HepG2 (cell line): ENCODE measurements around the gene CDH13. TPM values are rescaled to one million over a fixed set of nuclear protein-coding genes. Genes with fewer than 3 reads are reported as not detected.
A peak's percentile ranks its signal among the peaks of the same experiment; 100 is the strongest.

Source experiments
- ATAC-seq: fragments of 200-7000 bp; cut with Tn5 transposase; 3 replicates; pipeline ENCODE4 v1.9.1; 2020; ENCODE audit warnings: mild to moderate bottlenecking, moderate library complexity
- BruUV-seq: library from RNA; stranded (reverse); fragments of 400-500 nt; replicated peaks from 2 replicates; lab custom pipeline; 2021; lab: Mats Ljungman, UMichigan
- CTCF ChIA-PET: fragments of 300-600 bp; formaldehyde crosslinking; extraction: SDS; loops from one replicate; lab custom pipeline; 2021; ENCODE audit warnings: low total read pairs, inconsistent platforms, low intra/inter-chr PET ratio; lab: Yijun Ruan, JAX
- POLR2A ChIA-PET: fragments of 350-600 bp; sonication (Branson Sonifier 250); formaldehyde crosslinking; loops from one replicate; lab custom pipeline; 2020; ENCODE audit warnings: antibody characterized with exemption, inconsistent platforms; lab: Yijun Ruan, JAX
- DNase-seq: peaks from one replicate; pipeline ENCODE4 v3.0.0-alpha.2; 2015; ENCODE audit warnings: low spot score
- FAIRE-seq: peaks from 3 replicates; lab custom pipeline; 2011; peaks lifted over from hg19 to GRCh38; lab: Jason Lieb, UNC
- H2AFZ ChIP-seq: one replicate; pipeline ENCODE4 v1.6.1; 2011; ENCODE audit warnings: low read length, inconsistent platforms
- H3K27ac ChIP-seq: fragments of 300-600 bp; 3 replicates; pipeline ENCODE4 v1.8.0; 2011; ENCODE audit warnings: mixed run types, mild to moderate bottlenecking, mixed read lengths, low read length, inconsistent platforms; ENCODE audit not compliant: insufficient read depth; ENCODE audit errors: extremely low read length
- H3K27me3 ChIP-seq, 2 experiments: fragments of 200-600 bp in 1 of 2; 2 replicates in 1 of 2; 3 replicates in 1 of 2; pipeline versions ENCODE4 v1.6.0 to v1.8.0; 2011; ENCODE audit warnings: low read length in 2 of 2, mild to moderate bottlenecking in 2 of 2, moderate library complexity in 2 of 2, inconsistent platforms in 1 of 2; ENCODE audit not compliant: insufficient read depth in 2 of 2, control insufficient read depth in 1 of 2
- H3K36me3 ChIP-seq, 2 experiments: fragments of 200-600 bp in 1 of 2; replicated peaks in 1 of 2; 2 replicates in 1 of 2; 3 replicates in 1 of 2; pipeline versions ENCODE4 v1.5.1 to v1.8.0; 2011; ENCODE audit warnings: low read length in 2 of 2, inconsistent platforms in 1 of 2; ENCODE audit not compliant: insufficient read depth in 2 of 2, control insufficient read depth in 1 of 2
- H3K4me1 ChIP-seq: 2 replicates; pipeline ENCODE4 v1.5.1; 2012; ENCODE audit warnings: low read length, inconsistent platforms; ENCODE audit not compliant: insufficient read depth
- H3K4me2 ChIP-seq: 2 replicates; pipeline ENCODE4 v1.6.0; 2011; ENCODE audit warnings: low read depth, low read length, inconsistent platforms
- H3K4me3 ChIP-seq, 3 experiments: fragments of 200-600 bp in 1 of 3; sonication (generic), shearing (Covaris generic) in 1 of 3; replicated peaks in 1 of 3; 2 replicates each; pipeline ENCODE4 v1.5.1; 2011 to 2016; ENCODE audit warnings: low read length in 3 of 3, inconsistent platforms in 2 of 3, low read depth in 2 of 3, mild to moderate bottlenecking in 2 of 3, control low read depth in 1 of 3, mixed read lengths in 1 of 3; ENCODE audit not compliant: insufficient read depth in 1 of 3
- H3K79me2 ChIP-seq: one replicate; pipeline ENCODE4 v1.6.1; 2011; ENCODE audit warnings: low read length, inconsistent platforms; ENCODE audit not compliant: insufficient read depth
- H3K9ac ChIP-seq: 2 replicates; pipeline ENCODE4 v1.6.0; 2011; ENCODE audit warnings: mild to moderate bottlenecking, low read depth, low read length, inconsistent platforms; ENCODE audit not compliant: insufficient read depth
- H3K9me3 ChIP-seq: 2 replicates; pipeline ENCODE4 v1.5.1; 2012; ENCODE audit warnings: mild to moderate bottlenecking, low read length
- H4K20me1 ChIP-seq: 2 replicates; pipeline ENCODE4 v1.6.0; 2011; ENCODE audit warnings: inconsistent platforms, mild to moderate bottlenecking, low read length, moderate library complexity; ENCODE audit not compliant: insufficient read depth
- ARNTL ChIP-seq: sonication (generic); formaldehyde crosslinking; IDR thresholded peaks from 2 replicates; pipeline ENCODE4 v1.4.0; 2020; ENCODE audit warnings: mild to moderate bottlenecking, missing genetic modification reagents
- BRF2 ChIP-seq: sonication (generic); formaldehyde crosslinking; IDR thresholded peaks from 2 replicates; pipeline ENCODE4 v1.8.1; 2022; ENCODE audit warnings: mild to moderate bottlenecking, missing genetic modification reagents
- CAMTA2 ChIP-seq: sonication (generic); formaldehyde crosslinking; IDR thresholded peaks from 2 replicates; pipeline ENCODE4 v1.4.0; 2020; ENCODE audit warnings: mild to moderate bottlenecking, missing genetic modification reagents, borderline replicate concordance
- CHD4 ChIP-seq: fragments of 200-600 bp; sonication (generic); IDR thresholded peaks from 2 replicates; pipeline ENCODE4 v1.7.0; 2017; ENCODE audit warnings: mild to moderate bottlenecking, low read length, borderline replicate concordance
- CREB1 ChIP-seq, 2 experiments: fragments of 450-650 bp in 1 of 2; IDR thresholded peaks; 2 replicates each; pipeline ENCODE4 v1.6.1; 2016 to 2017; ENCODE audit warnings: control low read depth in 1 of 2, mild to moderate bottlenecking in 1 of 2, missing compliant biosample characterization in 1 of 2, missing genetic modification characterization in 1 of 2
- GFI1 ChIP-seq: sonication (generic); formaldehyde crosslinking; IDR thresholded peaks from 2 replicates; pipeline ENCODE4 v1.5.0; 2020; ENCODE audit warnings: missing genetic modification reagents, mild to moderate bottlenecking, borderline replicate concordance
- GPN1 ChIP-seq: sonication (generic); formaldehyde crosslinking; IDR thresholded peaks from 2 replicates; pipeline ENCODE4 v1.5.1; 2020; ENCODE audit warnings: missing genetic modification reagents, borderline replicate concordance
- GTF3A ChIP-seq: sonication (generic); formaldehyde crosslinking; conservative IDR thresholded peaks from 2 replicates; pipeline ENCODE4 v1.4.0; 2020; ENCODE audit warnings: mild to moderate bottlenecking, missing genetic modification reagents
- PAX8 ChIP-seq: sonication (generic); formaldehyde crosslinking; IDR thresholded peaks from 2 replicates; pipeline ENCODE4 v1.8.0; 2022; ENCODE audit warnings: mild to moderate bottlenecking, missing genetic modification reagents, borderline replicate concordance
- RFX1 ChIP-seq: fragments of 450-650 bp; IDR thresholded peaks from 2 replicates; pipeline ENCODE4 v1.6.1; 2017
- SMARCC2 ChIP-seq: fragments of 450-650 bp; IDR thresholded peaks from 2 replicates; pipeline ENCODE4 v1.6.1; 2017; ENCODE audit warnings: antibody characterized with exemption, mild to moderate bottlenecking
- whole genome bisulfite sequencing: methylation state at CpG from one replicate; pipeline ENCODE4 v1.1.6; 2017; ENCODE audit warnings: low lambda C conversion rate; 5-methylcytosine and 5-hydroxymethylcytosine counted together
- in situ Hi-C: cut with HindIII; loops from 2 replicates; pipeline ENCODE4 v1.10.0; 2017; ENCODE audit warnings: low pct_unique_long_range_greater_than_20kb; ENCODE audit not compliant: extremely low pct_ligation_motif_present
- intact Hi-C: fragments of 100-400 bp; cut with micrococcal nuclease; formaldehyde crosslinking; loops from one replicate; pipeline ENCODE4 v1.10.0; 2022; ENCODE audit not compliant: unreplicated experiment
- polyA plus RNA-seq, 8 experiments: library from polyadenylated mRNA; depleted of rRNA in 3 of 8; stranded (reverse) in 7 of 8; unstranded in 1 of 8; fragments of >200 nt; fragmentation: Illumina TruSeq in 4 of 8; extraction: Trizol in 4 of 8; gene quantifications; 2 replicates each; pipeline versions ENCODE4 v1.2.1 to v1.2.3, GENCODE V29; 2011 to 2016; ENCODE audit warnings: low read depth in 4 of 8, missing spikeins in 1 of 8, mixed read lengths in 1 of 8; ENCODE audit not compliant: insufficient read depth in 1 of 8
- total RNA-seq, 5 experiments: library from RNA; depleted of rRNA; stranded (reverse); fragments of >200 nt; fragmentation: Illumina TruSeq; extraction: Trizol; gene quantifications; 2 replicates each; pipeline ENCODE4 v1.2.3, GENCODE V29; 2016; ENCODE audit warnings: low read depth in 1 of 5
- TF ChIP-seq, protein P1 (sequence below): sonication (generic); formaldehyde crosslinking; conservative IDR thresholded peaks from 2 replicates; pipeline ENCODE4 v1.5.0; 2020; ENCODE audit warnings: missing genetic modification reagents

The CDH13 gene
- total and polyA plus RNA-seq, 2 of the 13 experiments (the other 11 are each of a cell fraction or from before 2014, with no cell fraction given): not detected

GRCh38 chr16:83266848-83267553 is 640.2 kb downstream of the CDH13 start:
- H3K9ac ChIP-seq: no peak overlapping the region
- ChIA-PET POLR2A (no interaction called here), CTCF (no interaction called here)
- H3K27me3 ChIP-seq: peaks cover 0 to 3% of the 10 kb centered on the region in 2 experiments; a peak in 1 of 5 replicates
- FAIRE-seq (no peak), DNase-seq (no peak), ATAC-seq (no peak)
- H4K20me1 ChIP-seq: no peaks in the 10 kb centered on the region
- H3K4me2 ChIP-seq: no peak overlapping the region
- no peak overlapping the region for H2AFZ ChIP-seq
- no peaks in the 10 kb centered on the region for H3K36me3 ChIP-seq
- no peak overlapping the region for H3K27ac ChIP-seq
- TF ChIP-seq CREB1 (IDR thresholded peaks at IDR 0.05) (0 out of 2 replicates have a peak, but pooled peaks have one; percentile 4), CREB1 (CRISPR knock-in tag; IDR thresholded peaks at IDR 0.05) (no peak), RFX1 (no peak)
- in situ Hi-C loops: no loop called here
- no peak overlapping the region for H3K4me3 ChIP-seq
- no peaks in the 10 kb centered on the region for H3K79me2 ChIP-seq
- H3K4me1 ChIP-seq: no peaks in the 10 kb centered on the region
- H3K9me3 ChIP-seq: no peaks in the 10 kb centered on the region
- intact Hi-C loops: no loop called here
- WGBS: 15% methylated on average over 7 of the region's 7 CpGs
- BruUV-seq: no TSS peak

- intact Hi-C loops: no loop called here
- Histone ChIP-seq H3K9me3 (no peaks in the 10 kb centered on the region), H3K4me1 (no peaks in the 10 kb centered on the region), H3K79me2 (no peaks in the 10 kb centered on the region), H2AFZ (no peak overlapping the region), H3K4me3 (no peak overlapping the region), H4K20me1 (no peaks in the 10 kb centered on the region), H3K36me3 (no peaks in the 10 kb centered on the region), H3K4me2 (no peak overlapping the region), H3K27ac (no peak overlapping the region), H3K9ac (no peak overlapping the region), H3K27me3 (peaks cover 0 to 3% of the 10 kb centered on the region in 2 experiments; a peak in 1 of 5 replicates)
- ChIA-PET POLR2A (no interaction called here), CTCF (no interaction called here)
- in situ Hi-C loops: no loop called here
- FAIRE-seq (no peak), ATAC-seq (no peak), DNase-seq (no peak)
- BruUV-seq: no TSS peak
- TF ChIP-seq PAX8 (CRISPR knock-in tag) (no peak), ARNTL (no peak), GPN1 (CRISPR knock-in tag) (no peak), BRF2 (CRISPR knock-in tag) (no peak), CHD4 (no peak), CAMTA2 (CRISPR knock-in tag) (no peak), SMARCC2 (no peak), GTF3A (no peak), GFI1 (CRISPR knock-in tag) (no peak)
- TF ChIP-seq, protein P1, sequence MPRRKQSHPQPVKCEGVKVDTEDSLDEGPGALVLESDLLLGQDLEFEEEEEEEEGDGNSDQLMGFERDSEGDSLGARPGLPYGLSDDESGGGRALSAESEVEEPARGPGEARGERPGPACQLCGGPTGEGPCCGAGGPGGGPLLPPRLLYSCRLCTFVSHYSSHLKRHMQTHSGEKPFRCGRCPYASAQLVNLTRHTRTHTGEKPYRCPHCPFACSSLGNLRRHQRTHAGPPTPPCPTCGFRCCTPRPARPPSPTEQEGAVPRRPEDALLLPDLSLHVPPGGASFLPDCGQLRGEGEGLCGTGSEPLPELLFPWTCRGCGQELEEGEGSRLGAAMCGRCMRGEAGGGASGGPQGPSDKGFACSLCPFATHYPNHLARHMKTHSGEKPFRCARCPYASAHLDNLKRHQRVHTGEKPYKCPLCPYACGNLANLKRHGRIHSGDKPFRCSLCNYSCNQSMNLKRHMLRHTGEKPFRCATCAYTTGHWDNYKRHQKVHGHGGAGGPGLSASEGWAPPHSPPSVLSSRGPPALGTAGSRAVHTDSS: no peak
- 0% methylated on average over 3 of the region's 3 CpGs for WGBS
Measured at GRCh38 chr16:83268169-83268568, 641.4 kb downstream of the CDH13 start.
